GM19452 (cell line): ENCODE data around the gene PLK1.
"Not testable (repeated sequence)": the region's sequence is repeated elsewhere in the genome, so short reads cannot be mapped to it uniquely, and the experiment has no call there.

Experiments
- ATAC-seq: cut with Tn5 transposase; IDR thresholded peaks from one replicate; pipeline ENCODE4 v1.9.1; 2021; ENCODE audit not compliant: unreplicated experiment

PLK1 gene

DNA sequence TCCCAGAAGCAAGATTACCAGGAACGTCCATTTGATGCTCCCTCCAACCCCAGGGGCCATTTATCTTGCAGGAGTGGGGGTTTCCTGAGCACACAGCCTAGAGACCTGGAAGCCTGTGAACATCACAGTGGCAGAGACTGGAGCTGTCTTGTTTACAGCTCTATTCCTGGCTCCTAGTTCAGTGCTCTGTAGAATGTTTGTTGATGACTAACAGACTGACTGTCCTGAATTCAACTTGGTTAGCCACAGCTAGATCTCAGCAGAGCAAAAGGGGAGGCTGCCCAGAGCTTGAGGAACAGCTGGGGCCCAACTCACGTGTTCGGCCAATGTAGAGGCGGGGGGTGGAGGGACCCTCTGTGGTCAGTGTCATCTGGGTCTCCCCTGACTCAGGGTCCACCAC is 27.8 kb downstream of the PLK1 start:
- no peak for ATAC-seq

DNA sequence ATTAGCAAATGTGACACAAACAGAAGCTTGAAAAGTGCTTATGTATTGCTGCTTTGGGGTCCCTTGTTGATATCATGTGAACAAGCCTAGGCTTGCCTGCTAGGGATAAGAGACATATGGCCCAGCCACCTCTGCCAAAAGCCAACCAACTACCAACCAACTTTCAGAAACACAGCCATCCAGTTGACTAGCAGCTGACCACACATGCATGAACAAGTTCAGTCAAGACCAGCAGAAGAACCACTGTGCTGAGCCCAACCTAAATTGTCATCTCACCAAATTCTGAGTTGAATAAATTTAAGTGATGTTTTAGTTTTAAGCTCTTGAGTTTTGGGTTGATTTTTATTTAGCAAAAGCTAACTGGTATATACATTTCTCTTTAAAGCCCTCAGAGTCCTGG is 30.8 kb downstream of the PLK1 start:
- ATAC-seq, result no peak

DNA sequence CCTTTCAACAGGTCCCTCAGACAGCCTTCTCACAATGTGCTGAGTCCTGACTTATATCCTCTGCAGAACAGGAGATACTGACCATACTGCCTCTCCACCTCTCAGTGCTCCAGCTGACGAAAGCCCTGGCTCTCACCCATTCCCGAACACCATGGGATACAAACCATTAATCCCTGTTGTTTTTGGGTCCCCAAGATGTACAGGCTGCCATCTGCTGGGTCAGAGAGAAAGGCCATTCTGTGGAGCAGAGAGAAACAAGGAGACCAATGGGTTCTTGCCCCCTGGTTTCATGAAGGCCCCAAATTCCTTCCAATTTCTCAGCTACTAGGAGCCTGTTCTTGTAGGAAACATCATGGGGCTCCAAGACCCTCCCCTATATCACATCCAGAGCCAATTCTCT is 31.3 kb downstream of the PLK1 start:
- no peak for ATAC-seq

DNA sequence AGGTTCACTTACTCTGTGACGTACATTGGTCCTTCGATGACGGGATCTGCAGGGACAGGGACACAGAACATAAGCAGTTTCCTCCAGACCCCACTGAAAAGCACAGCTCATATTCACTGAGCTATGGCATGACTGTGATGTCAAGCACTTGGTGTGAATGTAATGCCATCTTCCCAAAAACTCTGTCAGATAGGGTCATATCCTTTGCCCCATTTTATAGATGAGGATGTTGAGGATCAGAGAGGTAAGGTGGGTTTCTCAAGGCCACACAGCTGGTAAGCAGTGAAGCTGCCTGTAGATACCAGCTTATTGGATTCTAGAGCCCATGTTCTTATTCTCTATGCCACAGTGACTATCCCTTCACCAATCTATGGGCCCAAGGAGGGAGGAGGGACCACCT is 31.8 kb downstream of the PLK1 start:
- ATAC-seq, result no peak

DNA sequence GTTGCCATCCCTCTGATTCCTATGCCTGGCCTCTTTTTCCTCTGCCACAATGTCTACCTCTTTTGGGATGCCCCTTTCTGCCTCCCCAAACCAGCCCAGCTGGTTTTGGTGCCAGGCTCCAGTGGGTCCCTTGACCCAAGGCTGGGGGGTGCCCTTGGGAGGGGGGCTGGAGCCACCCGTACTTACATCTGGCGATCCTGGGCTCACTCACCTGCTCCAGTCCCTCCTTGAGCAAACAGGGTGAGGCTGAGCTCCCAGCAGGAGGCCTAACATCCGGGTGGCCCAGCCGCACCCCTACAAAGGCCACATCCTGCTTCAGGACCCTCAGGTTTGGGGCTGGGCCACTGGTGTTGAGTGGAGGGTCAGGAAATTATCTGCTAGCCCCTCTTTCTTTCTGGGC is 33.1 kb downstream of the PLK1 start:
- no peak for ATAC-seq

DNA sequence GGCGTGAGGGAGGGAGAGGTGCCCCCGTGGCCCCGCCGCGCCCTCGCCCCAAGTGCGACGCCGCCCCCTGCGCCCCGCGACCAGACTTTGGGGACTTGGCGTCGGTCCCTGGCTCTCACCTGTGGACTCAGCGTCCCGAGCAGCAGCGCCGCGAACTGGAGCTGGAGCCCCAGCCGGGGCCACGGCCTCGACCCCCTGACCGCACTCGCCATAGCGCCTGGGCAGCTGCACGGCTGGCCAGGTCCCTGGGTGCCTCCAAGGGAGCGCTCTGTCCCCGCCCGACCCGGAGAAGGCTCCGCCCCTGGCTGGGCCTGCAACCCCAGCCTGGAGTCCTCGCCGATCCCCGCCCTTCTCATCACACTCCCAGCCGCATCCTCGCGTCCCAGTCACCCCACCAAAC is 34.3 kb downstream of the PLK1 start, which contains the start of gene ERN2:
ERN2 (minus strand) TSS at position 247 of the 400 bp plus-strand sequence; CDS start at position 212, 35 bp downstream.
- ATAC-seq, result no peak

DNA sequence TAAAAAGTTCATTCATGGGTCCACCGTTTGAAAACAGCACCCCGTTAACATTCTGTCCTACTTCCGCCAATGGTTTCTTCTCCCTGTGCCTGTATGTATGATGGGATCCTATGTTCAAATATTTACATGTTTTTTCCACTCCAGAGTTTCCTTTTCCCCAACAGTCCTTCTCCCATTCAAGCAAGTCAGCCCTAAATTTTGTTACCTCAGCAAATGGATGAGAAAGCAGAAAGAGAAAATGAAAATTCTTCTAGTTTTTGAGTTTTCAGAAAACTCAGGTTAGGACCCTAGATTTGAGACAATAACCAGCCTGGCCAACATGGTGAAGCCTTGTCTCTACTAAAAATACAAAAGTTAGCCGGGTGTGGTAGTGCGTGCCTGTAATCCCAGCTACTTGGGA is 37.8 kb downstream of the PLK1 start:
- no peak for ATAC-seq

DNA sequence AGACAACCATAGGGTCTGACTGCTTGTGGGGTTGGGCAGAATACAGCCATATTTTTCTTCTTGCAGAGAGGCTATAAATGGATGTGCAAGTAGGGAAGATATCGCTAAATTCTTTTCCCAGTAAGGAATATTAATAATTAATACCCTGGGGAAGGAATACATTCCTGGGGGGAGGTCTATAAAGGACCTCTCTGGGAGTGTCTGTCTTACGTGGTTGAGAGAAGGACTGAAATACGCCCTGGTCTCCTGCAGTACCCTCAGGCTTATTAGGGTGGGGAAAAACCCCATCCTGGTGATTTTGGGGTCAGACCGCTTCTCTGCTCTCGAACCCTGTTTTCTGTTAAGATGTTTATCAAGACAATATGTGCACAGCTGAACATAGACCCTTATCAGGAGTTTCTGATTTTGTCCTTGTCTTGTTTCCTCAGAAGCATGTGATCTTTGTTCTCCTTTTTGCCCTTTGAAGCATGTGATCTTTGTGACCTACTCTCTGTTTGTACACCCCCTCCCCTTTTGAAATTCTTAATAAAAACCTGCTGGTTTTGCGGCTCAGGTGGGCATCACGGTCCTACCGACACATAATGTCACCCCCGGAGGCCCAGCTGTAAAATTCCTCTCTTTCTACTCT is 44.0 kb downstream of the PLK1 start:
- not testable (repeated sequence) for ATAC-seq

DNA sequence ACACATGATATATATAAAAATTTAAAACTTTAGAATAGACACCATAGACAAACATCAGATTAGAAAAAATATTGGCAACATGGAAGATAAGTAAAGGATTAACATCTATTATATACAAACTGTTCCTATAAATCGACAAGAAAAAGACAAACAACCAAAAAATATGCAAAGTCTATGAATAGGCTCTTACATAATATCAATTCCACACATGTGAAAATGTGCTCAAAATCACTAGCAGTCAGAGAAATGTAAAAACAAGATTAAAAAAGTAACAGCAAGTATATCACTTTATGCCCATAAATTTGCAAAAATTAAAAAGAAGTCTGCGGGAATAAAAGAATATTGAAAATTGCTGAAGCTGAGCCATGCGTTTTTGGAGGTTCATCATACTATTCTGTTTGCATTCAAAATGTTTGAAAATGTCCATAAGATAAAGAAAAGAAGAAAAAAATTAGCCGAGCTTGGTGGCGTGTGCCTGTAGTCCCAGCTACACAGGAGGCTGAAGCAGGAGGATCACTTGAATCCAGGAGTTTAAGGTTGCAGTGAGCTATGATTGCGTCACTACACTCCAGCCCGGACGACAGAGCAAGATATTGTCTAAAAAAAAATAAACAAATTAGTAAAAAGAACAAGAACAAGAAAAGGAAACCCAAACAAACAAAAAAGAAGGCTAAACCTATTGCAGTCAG is 45.6 kb downstream of the PLK1 start:
- ATAC-seq, result no peak

DNA sequence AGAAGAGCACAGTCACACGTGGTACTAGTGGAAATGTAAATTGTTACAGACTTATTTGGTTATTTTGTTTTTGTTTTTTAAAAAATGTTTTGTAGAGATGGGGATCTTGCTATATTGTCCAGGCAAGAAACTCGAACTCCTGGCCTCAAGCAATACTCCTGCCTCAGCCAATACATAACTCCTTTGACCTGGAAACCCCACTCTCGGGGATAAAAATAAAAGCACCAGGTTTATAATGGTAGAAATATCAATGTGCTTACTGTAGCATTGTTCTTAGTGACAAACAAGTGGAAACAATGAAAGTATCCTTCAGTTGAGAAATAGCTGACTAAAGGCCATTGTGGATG is 46.1 kb downstream of the PLK1 start:
- ATAC-seq, result no peak

DNA sequence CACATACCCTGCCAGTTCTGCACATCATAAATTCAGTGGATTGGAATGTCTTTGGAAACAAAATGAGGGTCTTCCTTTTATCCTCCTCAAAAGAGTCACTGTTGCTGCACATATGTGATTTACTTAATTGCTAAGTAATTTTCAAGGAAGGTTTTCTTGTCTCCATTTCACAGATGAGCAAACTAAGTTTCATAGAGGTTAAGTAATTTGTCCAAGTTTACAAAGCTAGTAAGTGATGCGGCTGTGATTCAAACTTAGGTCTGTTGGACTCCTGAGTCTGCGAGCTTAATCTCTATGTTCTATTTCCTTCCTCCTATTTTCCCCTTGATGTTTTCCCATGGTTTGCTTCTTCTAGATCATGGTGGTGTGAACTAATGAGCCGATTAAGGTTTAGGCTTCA is 48.0 kb downstream of the PLK1 start:
- no peak for ATAC-seq

DNA sequence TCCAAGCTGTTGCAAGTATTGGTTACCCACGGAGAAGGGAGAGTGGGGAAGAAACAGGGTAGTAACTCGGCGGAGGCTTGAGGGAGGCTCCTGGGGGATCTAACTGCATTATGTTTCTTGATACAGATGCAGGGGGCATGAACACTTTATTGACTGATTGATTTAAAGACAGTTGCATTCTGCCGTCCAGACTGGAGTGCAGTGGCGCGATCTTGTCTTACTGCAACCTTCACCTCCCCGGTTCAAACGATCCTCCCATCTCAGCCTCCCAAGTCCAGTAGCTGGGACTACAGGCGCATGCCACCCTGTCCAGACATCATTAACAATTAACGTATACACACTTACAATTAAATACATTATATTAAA is 49.4 kb downstream of the PLK1 start:
- no peak for ATAC-seq

DNA sequence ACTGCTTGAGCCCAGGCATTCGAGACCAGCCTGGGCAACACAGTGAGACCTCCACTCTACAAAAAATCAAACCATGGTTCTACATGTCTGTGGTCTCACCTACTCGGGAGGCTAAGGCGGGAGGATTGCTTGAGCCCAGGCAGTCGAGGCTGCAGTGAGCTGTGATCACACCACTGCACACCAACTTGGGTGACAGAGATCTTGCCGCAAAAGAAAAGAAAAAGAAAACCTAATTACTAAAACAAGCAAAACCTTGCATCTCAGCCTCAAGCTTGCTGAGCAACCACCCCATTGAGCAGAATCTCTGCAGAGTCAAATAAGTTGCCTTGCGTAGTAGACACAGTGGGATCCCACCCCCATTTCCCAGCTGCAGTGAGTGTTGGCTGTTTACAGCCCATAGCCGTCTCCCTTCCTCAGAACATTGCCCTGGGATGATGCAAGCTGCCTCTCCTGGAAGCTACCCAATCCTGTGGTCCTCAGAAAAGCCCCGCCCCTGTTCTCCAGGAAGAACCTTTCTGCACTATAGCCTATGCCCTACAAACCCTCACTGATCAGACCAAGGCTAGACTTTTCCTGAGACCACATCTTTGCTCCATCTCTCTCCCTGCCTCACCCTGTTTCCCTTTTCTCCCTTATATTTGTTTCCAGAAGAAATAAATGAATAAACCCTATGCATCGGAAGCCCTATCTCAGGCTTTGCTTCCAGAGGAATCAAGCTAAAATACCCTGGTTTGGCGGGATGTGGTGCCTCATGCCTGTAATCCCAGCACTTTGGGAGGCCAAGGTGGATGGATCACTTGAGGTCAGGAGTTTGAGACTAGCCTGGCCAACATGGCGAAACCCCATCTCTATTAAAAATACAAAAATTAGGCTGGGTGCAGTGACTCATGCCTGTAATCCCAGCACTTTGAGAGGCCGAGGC is 51.1 kb downstream of the PLK1 start:
- no peak for ATAC-seq

DNA sequence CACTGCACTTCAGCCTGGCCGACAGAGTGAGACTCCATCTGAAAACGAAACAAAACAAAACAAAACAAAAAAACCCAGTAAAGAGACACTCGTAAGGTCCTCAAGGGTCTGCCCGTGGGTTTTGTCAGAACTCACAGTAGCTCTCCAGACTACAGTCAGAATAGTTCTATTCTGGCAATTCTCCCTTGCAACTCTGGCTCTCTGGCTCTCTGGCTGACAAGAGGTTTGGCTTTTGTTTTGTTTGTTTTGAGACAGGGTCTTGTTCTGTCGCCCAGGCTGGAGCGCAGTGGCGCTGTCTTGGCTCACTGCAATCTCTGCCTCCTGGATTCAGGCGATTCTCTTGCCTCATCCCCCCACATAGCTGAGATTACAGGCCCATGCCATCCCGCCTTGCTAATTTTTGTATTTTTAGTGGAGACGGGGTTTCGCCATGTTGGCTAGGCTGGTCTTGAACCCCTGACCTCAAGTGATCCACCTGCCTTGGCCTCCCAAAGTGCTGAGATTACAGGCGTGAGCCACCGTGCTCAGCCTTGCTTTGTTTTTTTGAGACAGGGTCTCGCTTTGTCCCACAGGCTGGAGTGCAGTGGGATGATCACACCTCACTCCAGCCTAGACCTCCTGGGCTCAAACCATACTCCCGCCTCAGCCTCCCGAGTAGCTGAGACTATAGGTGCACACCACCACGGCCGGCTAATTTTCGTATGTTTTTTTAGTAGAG is 55.6 kb downstream of the PLK1 start:
- no peak for ATAC-seq

DNA sequence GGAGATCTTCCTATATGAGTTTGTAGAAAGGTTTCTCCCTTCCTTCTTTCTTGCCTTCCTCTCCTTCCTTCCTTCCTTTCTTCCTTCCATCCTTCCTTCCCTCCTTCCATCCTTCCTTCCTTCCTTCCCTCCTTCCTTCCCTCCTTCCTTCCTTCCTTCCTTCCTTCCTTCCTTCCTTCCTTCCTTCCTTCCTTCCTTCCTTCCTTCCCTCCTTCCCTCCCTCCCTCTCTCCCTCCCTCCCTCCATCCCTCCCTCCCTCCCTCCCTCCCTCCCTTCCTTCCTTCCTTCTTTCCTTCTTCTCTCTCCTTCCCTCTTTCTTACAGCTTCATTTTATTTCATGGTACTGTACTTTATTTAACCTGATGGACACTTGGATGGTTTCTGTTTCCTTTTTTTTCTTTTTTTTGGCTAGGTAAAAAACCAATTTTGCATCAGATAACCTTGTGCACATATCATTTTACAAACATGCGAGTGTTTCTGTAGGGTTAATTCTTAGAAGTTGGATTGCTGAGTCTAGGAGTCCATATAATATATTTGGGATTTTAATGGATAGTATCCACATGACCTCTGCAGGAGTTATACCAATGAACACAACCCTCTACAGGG is 58.8 kb downstream of the PLK1 start:
- not testable (repeated sequence) for ATAC-seq

DNA sequence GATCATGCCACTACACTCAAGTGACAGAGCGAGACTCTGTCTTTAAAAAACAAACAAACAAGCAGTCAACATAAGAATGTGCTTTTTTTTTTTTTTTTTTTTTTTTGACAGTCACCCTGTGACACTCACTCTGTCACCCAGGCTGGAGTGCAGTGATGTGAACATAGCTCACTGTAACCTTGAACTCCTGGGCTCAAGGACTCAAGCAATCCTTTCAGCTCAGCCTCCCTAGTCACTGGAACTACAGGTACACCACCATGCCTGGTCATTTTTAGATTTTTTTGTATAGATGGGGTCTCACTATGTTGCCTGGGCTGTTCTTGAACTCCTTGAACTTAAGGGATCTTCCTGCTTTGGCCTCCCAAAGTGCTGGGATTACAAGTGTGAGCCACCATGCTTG is 60.8 kb downstream of the PLK1 start:
- no peak for ATAC-seq
